GM19324 (cell line): Measurements from ENCODE around the gene GC.
"Not testable (repeated sequence)": the region's sequence is repeated elsewhere in the genome, so short reads cannot be mapped to it uniquely, and the experiment has no call there.

Source experiments
- ATAC-seq: cut with Tn5 transposase; IDR thresholded peaks from one replicate; pipeline ENCODE4 v1.9.1; 2021; ENCODE audit warnings: mild to moderate bottlenecking, moderate library complexity; ENCODE audit not compliant: unreplicated experiment, low FRiP score

The GC gene

DNA sequence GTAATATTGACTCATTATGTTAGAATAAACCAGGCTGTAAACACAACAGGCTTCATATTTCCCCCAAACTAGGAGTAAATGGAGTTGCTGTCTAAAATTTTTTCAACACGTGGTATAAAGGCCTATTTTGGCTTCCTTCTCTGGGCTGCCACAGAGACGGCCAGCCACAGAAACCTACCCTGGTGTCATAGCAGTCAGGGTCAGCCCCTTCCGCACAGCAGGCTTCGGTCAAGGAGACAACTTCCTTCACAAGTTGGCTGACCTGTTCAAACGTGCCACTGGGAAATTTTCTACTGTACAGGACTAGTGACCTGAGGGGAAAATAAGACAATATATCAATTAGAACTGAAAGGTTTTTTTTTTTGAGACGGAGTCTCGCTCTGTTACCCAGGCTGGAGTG lies 15.8 kb downstream of the GC start:
- ATAC-seq: no peak

DNA sequence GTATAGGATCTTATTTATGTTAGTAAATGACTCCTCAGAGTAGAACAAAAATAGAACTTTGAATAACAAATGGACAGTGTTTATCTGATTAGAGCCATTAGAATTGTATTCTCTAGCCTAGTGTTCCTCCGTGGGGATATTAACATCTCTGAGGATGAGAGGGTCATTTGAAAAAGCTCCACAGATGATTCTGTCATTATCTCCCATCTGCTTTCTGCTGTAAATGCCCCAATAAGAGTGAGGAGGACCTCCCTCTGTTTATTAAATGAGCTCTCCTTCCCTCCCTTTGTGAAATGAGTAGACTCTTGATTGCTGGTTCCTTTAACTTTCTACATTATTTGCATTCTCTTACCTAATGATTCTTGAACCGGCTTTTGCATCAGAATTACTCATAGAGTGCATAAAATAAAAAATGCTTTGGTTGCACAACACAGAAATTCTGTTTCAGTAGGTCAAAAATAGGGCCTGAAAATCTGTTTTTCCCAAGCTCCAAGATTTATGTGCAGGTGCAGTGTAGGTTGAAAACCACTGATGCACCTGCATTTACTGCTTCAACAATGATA lies 18.0 kb downstream of the GC start:
- ATAC-seq: no peak

DNA sequence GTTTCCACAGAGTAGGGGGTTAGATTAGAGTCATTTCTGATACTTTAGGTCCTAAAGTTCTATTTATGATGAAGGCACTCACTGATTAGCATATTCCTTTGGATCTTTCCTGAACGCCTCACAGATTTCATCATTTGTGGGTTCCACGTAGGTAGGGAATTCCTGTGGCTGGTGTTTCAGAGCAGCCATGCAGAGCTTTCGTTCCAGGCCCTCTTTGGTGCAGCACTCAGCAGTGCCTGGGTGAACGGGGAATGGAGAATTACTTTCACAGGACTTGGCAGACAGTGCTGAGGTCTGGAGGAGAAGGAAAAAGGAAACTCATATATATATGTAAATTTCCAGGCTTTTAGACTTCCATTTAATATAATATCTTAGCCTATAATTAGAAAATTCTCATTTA lies 18.5 kb downstream of the GC start:
- no peak for ATAC-seq

DNA sequence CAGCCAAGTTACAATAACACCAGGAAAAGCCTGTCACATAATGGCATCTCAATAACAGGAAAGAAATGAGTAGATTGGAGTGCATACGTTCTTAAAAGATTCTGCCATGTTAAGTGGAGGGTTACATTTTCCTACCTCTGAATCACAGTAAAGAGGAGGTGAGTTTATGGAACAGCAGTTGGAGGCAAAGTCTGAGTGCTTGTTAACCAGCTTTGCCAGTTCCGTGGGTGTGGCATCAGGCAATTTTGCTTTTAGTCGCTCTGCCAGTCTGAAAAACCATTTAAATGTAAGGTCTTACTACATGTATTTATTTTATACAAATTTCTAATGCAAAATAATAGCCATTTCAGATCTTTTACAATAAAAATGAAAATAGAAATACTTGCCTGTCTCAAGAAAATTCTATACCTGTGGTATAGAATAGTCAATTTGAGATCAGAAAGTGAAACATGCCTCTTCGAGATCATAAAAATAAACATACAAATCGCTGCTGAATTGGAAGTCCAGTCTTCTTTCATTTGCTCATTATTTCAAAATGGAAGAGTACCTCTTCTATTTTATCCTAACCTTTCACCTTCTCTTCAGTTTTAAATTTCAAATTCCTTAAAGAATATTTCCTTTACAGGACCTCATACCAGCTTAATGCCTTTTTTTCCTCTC lies 31.4 kb downstream of the GC start:
- no peak for ATAC-seq

DNA sequence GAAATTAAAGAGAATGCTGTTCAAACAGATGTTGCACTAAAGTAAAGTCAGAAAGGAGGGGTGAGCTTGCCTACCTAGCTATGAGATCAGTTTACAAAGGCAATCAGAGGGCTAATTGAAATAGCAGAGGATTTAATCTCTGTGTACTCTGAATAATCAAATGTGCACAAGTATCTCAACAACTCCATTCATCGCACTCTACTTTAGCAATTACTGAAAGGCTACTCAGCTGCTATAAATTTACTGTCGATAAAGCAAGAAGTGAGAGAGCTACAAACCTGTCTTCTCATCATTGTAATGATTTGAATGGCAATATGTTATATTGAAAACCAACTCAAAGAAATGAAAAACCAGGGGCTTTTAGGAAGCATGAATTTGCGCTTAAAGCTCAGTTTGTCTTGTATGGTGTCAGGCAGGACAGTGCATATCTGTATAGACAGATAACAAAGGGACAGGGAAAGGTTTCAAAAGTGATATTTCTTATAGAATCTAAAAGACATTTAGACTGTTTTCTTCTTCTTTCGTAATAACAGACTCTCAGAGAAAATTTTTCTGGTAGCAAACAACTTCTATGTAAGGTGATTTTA lies 34.8 kb downstream of the GC start:
- no peak for ATAC-seq

DNA sequence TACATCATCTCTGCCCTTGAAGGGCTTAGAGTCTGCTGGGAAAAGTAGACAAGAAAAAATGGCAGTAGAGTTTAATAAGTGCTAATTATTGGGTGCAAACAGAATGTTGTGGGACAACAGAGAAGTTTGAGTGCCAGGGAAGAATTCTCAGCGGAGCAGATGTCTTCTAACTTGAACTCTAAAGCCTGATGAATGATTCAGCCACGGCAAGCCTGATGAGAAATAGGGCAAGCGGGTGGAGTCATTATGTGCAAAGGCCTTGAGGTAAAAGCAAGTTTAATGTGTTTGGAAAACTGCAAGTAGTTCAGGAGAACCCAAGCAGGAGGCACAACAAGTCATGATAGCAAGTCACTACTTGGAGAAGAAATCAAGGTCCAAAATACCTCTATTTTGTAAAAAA lies 37.5 kb downstream of the GC start:
- no peak for ATAC-seq

DNA sequence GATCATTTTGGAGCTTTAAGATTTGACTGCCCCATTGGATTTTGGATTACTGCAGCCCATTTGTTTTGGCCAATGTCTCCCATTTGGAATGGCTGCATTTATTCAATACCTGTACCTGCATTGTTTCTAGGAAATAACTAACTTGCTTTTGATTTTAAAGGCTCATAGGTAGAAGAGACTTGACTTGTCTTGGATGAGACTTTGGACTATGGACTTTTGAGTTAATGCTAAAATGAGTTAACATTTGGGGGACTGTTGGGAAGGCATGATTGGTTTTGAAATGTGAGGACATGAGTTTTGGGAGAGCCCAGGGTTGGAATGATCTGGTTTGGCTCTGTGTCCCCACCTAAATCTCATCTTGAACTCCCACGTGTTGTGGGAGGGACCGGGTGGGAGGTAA lies 45.1 kb downstream of the GC start:
- ATAC-seq: not testable (repeated sequence)

DNA sequence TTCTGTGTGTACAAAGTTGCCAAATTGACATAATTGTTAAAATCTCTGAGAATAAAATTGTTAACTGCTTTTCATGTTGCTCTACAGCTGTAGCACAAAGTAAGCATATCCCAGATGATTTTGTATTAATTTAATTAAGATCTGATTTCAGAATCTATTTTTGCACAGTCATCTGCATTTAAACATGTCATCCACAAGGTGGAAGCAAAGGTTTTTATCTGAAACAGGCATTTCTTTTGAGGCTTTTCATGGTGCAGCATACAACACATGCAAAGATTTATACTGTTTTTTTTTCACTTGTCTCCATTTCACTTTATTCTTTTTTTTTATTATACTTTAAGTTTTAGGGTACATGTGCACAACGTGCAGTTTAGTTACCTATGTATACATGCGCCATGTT lies 51.2 kb downstream of the GC start:
- ATAC-seq: no peak

DNA sequence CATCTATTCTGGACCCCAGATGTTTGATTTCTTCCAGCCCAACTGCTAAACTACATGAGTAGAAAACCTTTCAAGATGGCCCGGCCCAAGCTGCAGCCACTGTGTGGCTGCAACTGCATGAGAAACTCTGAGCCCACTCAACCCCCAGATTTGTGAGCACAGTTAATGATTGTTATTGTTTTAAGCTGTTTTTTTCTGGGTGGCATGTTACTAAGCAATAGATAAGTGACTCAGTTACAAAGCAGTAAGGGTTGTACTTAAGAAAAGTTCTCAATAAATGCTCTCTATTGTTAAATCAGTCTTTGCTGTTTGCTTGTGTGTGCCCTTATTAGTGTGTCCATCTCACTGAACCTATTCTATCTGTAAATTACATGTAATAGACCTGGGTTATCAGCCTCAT lies 51.8 kb downstream of the GC start:
- ATAC-seq: no peak

DNA sequence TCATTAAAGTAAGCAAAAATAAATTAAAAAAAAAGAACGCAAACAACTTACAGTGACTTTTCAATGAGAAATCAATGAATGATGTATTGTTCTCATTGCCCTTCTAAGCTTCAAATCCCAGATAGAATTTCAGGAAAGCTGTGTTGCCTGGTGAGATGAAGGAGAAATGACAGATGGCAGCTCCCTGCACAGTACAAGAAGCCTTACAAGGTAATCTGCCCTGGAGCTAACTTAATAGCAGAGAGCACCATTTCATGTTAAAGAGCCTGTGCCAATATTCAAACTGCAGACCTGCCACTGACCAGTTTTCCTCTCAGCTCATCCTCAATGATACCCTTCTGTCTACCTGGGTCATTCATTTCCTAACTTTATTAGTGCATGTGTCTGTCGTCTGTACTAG lies 54.0 kb downstream of the GC start:
- ATAC-seq: no peak

DNA sequence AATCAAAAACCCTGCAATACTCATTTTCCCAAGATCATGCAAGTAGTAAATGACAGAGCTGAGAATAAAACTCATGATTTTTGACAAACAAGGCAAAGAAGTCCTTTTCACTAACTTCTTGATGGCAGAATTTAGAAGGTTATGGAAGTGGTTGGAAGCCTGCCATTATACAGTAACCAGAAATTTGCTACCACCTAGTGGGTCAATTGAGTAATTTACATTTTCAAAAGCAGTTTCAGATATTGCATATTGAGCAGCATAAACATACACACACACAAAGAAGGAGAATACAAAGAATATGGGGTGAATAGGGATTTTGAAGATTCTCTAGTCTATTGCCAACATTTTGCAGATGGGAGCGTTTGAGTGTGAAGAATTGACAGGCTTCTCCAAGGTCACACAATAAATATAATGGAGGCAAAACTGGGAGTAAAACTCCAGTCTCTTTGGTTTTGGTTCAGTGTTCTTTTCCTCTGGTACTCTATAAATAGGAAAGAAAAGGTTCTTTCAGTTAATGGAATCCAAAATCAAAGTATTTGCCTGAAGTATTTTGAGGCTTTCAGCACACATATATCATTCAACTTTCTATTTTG lies 70.2 kb downstream of the GC start:
- ATAC-seq: no peak

DNA sequence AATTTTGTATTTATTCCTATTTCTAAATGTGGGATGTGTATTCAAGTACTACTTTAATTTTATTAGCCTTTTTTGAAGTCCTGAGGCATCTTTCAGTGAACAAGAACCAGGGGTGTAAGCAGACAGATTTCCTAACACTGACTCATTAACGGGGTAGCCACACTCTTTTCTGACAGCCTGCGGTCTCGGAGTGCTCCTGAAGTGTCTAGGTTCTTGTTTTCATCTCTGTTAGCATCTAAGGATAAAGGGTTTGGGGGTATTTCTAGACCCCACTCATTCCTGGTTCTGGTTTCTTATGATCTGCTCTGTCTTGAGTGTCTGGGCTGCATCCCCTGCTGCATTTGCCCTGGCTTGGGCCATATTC lies 71.9 kb downstream of the GC start:
- ATAC-seq: no peak

DNA sequence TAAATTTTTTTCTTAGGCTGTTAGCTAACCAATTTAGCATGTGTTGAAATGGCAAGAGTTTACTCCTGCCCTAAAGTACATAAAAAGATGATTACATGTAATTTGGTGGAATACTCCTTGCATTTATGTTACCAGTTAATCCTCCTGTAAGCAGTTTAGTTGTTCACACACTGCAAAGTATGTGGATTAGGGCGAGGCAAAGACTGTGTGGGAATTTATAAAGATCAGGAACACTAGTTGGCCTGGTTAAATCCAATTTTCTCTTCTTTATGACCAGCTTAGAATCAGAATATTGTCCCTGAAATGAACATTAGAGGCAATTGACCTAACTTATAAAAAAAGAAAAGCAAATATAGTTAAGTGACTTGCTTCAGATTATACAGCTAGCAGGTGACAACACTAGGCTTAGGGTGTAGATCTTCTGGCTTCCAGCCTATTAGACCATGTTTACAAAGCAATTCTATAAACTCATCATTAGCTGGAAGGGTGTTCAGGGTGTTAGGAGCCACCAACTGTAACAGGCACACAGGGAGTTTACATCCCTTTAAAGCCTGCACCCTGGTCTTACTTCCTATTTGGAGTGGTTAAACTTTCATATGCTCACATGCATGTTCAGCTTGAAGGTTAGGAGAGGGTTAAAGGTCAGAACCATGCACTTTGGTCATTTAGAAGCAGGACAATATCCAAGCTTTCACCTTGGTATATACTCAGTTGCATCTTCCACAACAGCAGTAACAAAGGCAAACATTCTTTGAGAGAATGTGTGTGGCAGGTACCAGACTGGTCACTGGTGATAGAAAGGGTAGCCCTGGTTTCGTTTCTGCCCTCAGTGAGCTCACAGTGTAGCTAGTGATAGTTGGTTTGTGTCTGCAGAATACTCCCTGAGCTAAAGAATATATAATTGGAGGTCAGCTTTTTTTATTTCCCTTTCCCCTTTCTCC lies 72.6 kb downstream of the GC start:
- no peak for ATAC-seq

DNA sequence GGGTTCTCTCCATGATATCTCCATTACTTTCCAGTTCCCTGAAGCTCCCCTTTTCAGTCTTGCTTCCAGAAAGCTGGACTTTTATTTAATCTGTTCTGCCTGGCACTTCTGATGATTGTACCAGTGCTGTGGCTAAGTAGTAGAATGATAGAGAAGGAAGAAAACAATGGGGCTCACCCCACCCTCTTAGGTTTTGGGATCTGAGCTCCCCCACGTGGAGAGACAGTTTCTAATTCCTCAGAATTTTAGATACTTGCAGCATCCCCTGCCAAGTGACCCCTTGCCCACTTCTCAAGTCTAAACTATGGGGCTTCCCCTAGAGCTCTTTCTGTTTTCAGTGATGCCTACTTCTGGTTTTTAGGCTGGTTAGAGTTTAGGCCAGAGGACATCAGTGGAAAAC lies 73.9 kb downstream of the GC start:
- no peak for ATAC-seq

DNA sequence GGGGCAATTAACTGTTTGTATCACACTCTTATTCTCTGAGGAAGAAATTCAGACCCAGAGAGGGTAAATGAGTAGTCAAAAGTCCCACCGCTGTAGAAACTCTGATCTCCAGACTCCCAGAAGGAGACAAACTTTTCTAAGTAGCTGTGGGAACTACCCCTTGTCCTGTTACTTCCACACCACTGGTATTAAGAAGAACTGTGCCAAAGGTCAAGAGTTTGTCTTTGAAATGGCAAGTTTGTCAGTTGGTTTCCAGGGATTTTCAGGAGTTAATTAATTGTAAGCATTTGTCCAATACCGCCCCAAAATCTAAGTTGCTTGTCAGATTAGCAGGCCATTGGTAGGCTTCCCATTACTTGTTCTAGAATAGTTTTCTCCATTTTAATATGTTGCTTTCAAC lies 85.7 kb downstream of the GC start:
- no peak for ATAC-seq

DNA sequence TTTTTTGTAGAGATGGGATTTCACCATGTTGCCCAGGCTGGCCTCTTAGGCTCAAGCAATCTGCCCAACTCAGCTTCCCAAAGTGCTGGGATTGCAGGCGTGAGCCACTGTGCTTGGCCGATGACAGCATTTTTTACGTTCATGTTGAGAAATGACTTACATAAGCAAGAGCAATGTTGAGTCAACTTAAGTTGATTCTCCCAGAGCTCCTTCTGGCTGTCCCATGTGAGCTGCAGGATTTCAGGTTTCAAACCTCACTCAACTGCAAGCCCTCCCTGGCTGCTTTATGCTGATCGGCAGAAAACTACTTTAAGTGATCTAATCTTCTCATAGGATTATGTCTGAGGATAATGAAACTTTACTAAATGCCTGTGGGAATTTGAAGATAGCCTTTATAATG lies 86.8 kb downstream of the GC start:
- ATAC-seq: no peak

DNA sequence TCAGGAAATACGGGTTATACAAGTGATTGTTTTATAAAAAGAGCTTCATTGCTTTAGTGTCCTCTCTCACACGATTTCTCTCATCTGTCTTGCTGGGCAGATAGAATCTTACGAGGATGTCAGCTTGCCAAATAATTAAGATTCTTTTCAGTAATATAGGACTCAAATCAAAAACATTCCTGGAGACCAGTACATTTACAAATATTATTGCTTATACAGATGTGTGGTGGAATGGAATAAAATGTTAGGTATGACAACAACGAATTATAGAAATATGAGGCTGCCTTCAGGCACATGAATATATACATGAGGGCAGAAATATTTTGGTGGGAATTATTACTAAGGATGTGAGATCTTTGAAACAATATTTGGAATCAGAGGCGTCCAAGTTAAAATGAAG lies 88.9 kb downstream of the GC start:
- ATAC-seq: no peak

DNA sequence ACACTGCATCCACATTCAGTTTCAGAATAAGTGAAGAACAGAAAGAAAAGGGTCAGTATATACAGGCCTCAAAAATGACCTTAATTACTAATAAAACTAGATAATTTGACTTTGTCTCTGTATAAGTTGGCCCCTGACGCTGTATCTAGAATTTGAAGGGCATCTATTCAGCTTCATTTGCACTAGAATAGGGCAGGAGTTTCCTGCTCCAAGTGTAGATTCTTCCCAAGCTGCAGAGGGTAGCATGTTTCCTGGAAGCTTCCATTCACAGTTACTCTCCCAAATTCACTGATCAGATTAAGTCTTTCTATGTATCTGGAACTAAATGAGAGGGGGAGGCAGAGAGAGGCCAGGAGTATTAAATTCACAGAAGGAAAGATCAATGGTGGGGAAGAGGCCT lies 90.9 kb downstream of the GC start:
- ATAC-seq: no peak

DNA sequence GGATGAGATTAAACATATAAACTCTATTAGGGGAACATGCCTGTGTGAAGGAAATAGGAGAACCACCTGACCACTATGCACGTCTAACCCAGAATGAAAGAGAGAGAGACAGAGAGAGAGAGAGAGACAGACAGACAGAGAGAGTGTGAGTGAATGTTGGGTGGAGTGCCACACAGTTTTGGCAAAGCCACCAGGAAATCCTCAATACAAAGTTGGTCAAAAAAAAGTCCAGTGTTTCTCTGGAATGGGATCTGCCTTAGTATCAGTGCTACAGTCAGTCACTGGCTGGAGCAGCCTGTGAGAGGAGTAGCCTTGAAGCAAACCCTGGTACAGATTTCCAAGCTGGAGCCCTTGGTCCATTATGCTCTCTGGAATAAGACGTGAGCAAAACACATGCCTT lies 91.7 kb downstream of the GC start:
- no peak for ATAC-seq
